SH-SY5Y (cell line): ENCODE results near the gene SAXO1.

Experiments
- GATA2 ChIP-seq: IDR thresholded peaks from 2 replicates; pipeline ENCODE4 v1.6.1; 2011; ENCODE audit warnings: mild to moderate bottlenecking, low read depth, low read length
- GATA3 ChIP-seq: IDR thresholded peaks from 2 replicates; pipeline ENCODE4 v1.6.1; 2011; ENCODE audit warnings: low read depth, mild to moderate bottlenecking, low read length, moderate library complexity

Gene SAXO1

GRCh38 chr9:18985996-18986395 lies 47.0 kb downstream of the SAXO1 start:
- TF ChIP-seq GATA3 (no peak), GATA2 (no peak)

- TF ChIP-seq GATA2 (no peak), GATA3 (no peak)
Measured at GRCh38 chr9:18985464-18985951, 47.5 kb downstream of the SAXO1 start.

DNA sequence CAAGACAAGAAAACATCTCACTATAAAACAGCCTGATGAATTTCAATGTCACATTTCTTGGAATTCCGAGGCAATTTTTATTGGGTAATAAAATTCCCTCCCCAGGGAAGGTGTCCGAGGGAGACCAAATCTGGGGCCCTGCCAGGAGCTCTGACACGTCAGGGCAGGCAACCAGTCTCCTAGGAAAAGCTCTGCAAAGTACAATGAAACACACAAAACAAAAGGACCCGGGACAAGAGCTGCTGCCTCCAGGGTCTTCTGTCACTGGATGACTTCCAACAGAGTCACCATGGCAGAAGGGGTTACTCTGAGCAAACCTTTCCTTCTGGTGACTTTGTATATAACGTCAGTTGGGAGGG lies 50.8 kb downstream of the SAXO1 start:
- no peak for TF ChIP-seq GATA3
- no peak for TF ChIP-seq GATA2

DNA sequence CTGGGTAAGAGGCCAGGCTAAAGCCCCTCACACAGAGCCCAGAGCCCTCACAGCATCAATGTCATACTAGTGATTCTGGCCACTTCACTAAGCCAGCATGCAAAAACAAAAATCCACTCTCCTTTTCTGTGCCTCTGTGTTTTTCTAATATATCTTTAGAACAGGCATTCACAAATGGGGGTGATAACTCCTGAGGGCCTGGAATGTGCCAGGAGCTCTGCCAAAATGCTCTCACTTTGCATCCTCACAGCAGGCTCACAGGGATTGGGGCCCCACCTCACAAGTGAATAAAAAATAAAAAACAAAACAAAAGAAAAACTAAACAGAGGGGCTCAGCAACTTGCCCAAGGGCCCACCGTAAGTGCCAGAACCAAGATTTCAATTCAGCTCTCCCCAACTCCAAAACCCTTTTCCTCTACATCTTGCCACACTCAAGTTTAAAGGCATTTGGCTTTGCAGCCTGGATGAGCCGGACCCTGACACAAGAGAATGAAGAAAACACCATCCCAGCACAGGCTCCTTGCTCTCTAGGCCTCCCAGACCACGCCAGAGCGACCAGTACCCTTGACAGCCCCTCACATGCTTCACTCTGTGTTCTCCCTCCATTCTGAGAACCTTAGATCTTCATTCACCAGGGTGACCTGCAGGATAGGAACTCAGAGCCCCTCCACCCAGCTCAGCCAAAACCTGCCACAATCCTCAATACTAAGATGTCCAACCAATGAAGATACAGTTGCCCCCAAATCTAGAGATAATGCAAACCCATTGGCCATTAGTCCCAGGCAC lies 51.3 kb downstream of the SAXO1 start:
- TF ChIP-seq GATA3 (no peak), GATA2 (no peak)

- TF ChIP-seq GATA2 (no peak), GATA3 (no peak)
Measured at GRCh38 chr9:18980189-18980588, 52.8 kb downstream of the SAXO1 start.

DNA sequence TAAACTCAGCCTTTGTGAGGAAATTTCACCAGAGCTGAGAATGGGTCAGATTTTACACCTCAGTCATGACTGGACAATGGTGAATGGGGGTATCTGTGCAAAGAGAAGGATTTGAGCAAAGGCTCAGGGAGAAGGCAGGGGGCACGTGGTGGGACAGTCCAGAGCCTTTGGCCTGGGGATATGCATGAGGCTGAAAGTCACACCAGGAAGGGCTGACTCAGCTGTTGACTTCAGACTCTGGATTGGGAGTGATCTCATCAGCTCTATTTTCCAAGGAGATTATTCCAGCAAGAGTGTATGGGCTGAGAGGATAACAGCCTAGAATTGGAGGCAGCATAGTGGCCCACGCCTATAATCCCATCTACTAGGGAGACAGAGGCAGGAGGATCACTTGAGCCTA lies 53.6 kb downstream of the SAXO1 start:
- TF ChIP-seq GATA2 (no peak), GATA3 (no peak)

- no peak for TF ChIP-seq GATA3
- no peak for TF ChIP-seq GATA2
Measured at GRCh38 chr9:18978188-18978587, 54.8 kb downstream of the SAXO1 start.

DNA sequence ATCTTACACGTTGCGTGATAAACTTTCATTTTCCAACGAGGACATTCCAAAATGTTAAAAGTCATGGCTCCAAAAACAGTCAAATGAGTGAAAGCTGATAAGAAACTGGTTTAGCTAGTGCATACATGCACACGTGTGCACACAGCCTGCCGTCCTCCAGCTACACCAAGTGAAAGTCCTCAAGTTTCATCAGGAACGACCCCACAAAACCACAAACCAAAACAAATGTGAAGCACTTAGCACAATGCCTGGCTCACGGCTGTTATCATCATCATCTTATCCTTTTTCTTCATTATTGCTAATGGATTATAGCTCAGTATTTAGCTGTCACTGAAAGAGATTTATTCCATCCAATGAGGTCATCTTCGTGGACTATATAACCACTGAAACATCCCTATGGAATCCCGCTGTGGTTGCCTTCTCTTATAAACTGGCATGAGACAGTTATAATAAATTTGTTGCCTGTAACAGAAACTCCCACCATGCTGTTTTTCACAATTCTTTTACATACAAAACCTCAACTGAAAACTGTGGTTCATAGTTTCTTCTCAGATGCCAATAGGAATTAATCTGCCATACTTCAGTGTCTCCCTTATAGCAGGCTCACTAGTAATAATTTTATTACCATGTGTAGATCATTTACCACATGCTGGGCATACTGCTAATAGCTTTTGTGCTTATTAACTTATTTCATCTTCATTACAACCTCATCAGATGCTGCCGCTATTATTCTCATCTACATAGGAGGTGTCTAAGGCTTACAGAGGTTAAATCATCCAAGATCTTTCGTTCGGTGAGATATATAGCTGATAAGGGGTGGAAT lies 56.1 kb downstream of the SAXO1 start:
- TF ChIP-seq GATA2, result peak; percentile 44; the same call in 1 of the 2 replicates
- TF ChIP-seq GATA3, result 0 out of 2 replicates have a peak, but pooled peaks have one; percentile 17

GRCh38 chr9:18976221-18976708 lies 56.7 kb downstream of the SAXO1 start:
- TF ChIP-seq GATA3 (no peak), GATA2 (no peak)

DNA sequence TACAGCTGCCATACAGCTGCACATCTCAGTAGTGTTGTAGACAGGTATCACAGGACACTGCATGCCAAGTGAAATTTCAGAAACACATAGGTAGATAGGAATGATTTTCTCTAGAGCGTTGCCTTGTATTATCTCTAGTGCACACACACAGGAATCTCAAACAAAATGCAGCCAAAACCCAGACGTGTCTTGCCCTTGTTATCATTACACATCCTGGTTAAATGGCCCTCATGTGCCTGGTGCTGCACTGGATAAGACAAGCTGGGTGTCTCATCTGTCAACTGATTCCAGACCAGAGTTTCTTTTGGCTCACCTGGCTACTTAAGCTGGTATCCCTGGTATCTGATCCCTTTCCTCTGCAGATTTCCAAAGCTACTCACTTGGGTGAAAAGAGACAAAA lies 59.7 kb downstream of the SAXO1 start:
- TF ChIP-seq GATA2 (no peak), GATA3 (no peak)

GRCh38 chr9:18972675-18973074 lies 60.3 kb downstream of the SAXO1 start:
- TF ChIP-seq GATA3, result no peak
- TF ChIP-seq GATA2, result no peak

- TF ChIP-seq GATA3 (no peak), GATA2 (no peak)
Measured at GRCh38 chr9:18971909-18972308, 61.1 kb downstream of the SAXO1 start.

GRCh38 chr9:18971404-18971803 lies 61.6 kb downstream of the SAXO1 start:
- no peak for TF ChIP-seq GATA2
- no peak for TF ChIP-seq GATA3

- TF ChIP-seq GATA3 (no peak), GATA2 (no peak)
Measured at GRCh38 chr9:18970393-18970792, 62.6 kb downstream of the SAXO1 start.
